HEK293 (cell line): ENCODE measurements around the gene SNAP47.

ENCODE experiments used
- EGR2 ChIP-seq: fragments of 450-650 bp; formaldehyde crosslinking; IDR thresholded peaks from 2 replicates; pipeline ENCODE4 v1.5.1; 2016; ENCODE audit warnings: low read depth, missing biosample characterization, missing genetic modification characterization
- KLF16 ChIP-seq: fragments of 450-650 bp; formaldehyde crosslinking; IDR thresholded peaks from 2 replicates; pipeline ENCODE4 v1.5.1; 2017; ENCODE audit warnings: missing biosample characterization, missing genetic modification characterization
- KLF7 ChIP-seq: fragments of 450-650 bp; formaldehyde crosslinking; IDR thresholded peaks from 2 replicates; pipeline ENCODE4 v1.5.1; 2016; ENCODE audit warnings: missing biosample characterization, missing genetic modification characterization, borderline replicate concordance
- SP3 ChIP-seq: fragments of 450-650 bp; formaldehyde crosslinking; IDR thresholded peaks from 2 replicates; pipeline ENCODE4 v1.5.1; 2016; ENCODE audit warnings: missing biosample characterization, missing genetic modification characterization
- SP7 ChIP-seq: fragments of 450-650 bp; formaldehyde crosslinking; IDR thresholded peaks from 2 replicates; pipeline ENCODE4 v1.5.1; 2016; ENCODE audit warnings: missing biosample characterization, missing genetic modification characterization
- ZBTB17 ChIP-seq: fragments of 450-650 bp; formaldehyde crosslinking; IDR thresholded peaks from 2 replicates; pipeline ENCODE4 v1.5.1; 2016; ENCODE audit warnings: missing biosample characterization, missing genetic modification characterization
- ZFP3 ChIP-seq: fragments of 450-650 bp; formaldehyde crosslinking; IDR thresholded peaks from 2 replicates; pipeline ENCODE4 v1.5.1; 2016; ENCODE audit warnings: low read depth, missing biosample characterization, missing genetic modification characterization
- ZFP69B ChIP-seq: fragments of 450-650 bp; formaldehyde crosslinking; IDR thresholded peaks from 2 replicates; pipeline ENCODE4 v1.5.1; 2016; ENCODE audit warnings: missing biosample characterization, missing genetic modification characterization
- ZNF133 ChIP-seq: fragments of 450-650 bp; formaldehyde crosslinking; IDR thresholded peaks from 2 replicates; pipeline ENCODE4 v1.5.1; 2016; ENCODE audit warnings: missing biosample characterization, missing genetic modification characterization
- ZNF155 ChIP-seq: fragments of 450-650 bp; formaldehyde crosslinking; IDR thresholded peaks from 2 replicates; pipeline ENCODE4 v1.5.1; 2016; ENCODE audit warnings: missing biosample characterization, missing genetic modification characterization
- ZNF175 ChIP-seq: fragments of 450-650 bp; formaldehyde crosslinking; IDR thresholded peaks from 2 replicates; pipeline ENCODE4 v1.5.1; 2016; ENCODE audit warnings: missing biosample characterization, missing genetic modification characterization
- ZNF211 ChIP-seq: fragments of 450-650 bp; formaldehyde crosslinking; IDR thresholded peaks from 2 replicates; pipeline ENCODE4 v1.5.1; 2016; ENCODE audit warnings: low read depth, missing biosample characterization, missing genetic modification characterization
- ZNF223 ChIP-seq: fragments of 450-650 bp; formaldehyde crosslinking; IDR thresholded peaks from 2 replicates; pipeline ENCODE4 v1.5.1; 2016; ENCODE audit warnings: missing biosample characterization, missing genetic modification characterization
- ZNF24 ChIP-seq: fragments of 450-650 bp; formaldehyde crosslinking; IDR thresholded peaks from 2 replicates; pipeline ENCODE4 v1.5.1; 2016; ENCODE audit warnings: missing biosample characterization, missing genetic modification characterization
- ZNF302 ChIP-seq: fragments of 450-650 bp; formaldehyde crosslinking; IDR thresholded peaks from 2 replicates; pipeline ENCODE4 v1.5.1; 2016; ENCODE audit warnings: missing biosample characterization, missing genetic modification characterization, low read depth
- ZNF324 ChIP-seq: fragments of 450-650 bp; formaldehyde crosslinking; IDR thresholded peaks from 2 replicates; pipeline ENCODE4 v1.5.1; 2016; ENCODE audit warnings: missing biosample characterization, missing genetic modification characterization
- ZNF341 ChIP-seq: fragments of 450-650 bp; formaldehyde crosslinking; IDR thresholded peaks from 2 replicates; pipeline ENCODE4; 2016; ENCODE audit warnings: low read depth, missing biosample characterization, missing genetic modification characterization
- ZNF354C ChIP-seq: fragments of 450-650 bp; formaldehyde crosslinking; IDR thresholded peaks from 2 replicates; pipeline ENCODE4 v1.5.1; 2016; ENCODE audit warnings: missing biosample characterization, missing genetic modification characterization, low read depth, borderline replicate concordance
- ZNF660 ChIP-seq: fragments of 450-650 bp; IDR thresholded peaks from 2 replicates; pipeline ENCODE4 v1.5.1; 2018; ENCODE audit warnings: missing biosample characterization, mild to moderate bottlenecking, missing genetic modification characterization
- ZNF670 ChIP-seq: fragments of 450-650 bp; formaldehyde crosslinking; IDR thresholded peaks from 2 replicates; pipeline ENCODE4 v1.5.1; 2016; ENCODE audit warnings: missing biosample characterization, missing genetic modification characterization, low read depth
- ZNF707 ChIP-seq: fragments of 450-650 bp; formaldehyde crosslinking; IDR thresholded peaks from 2 replicates; pipeline ENCODE4 v1.5.1; 2016; ENCODE audit warnings: missing biosample characterization, missing genetic modification characterization
- ZNF76 ChIP-seq: fragments of 450-650 bp; formaldehyde crosslinking; IDR thresholded peaks from 2 replicates; pipeline ENCODE4; 2016; ENCODE audit warnings: low read depth, missing biosample characterization, missing genetic modification characterization, borderline replicate concordance
- ZNF776 ChIP-seq: fragments of 450-650 bp; formaldehyde crosslinking; IDR thresholded peaks from 2 replicates; pipeline ENCODE4 v1.5.0; 2017; ENCODE audit warnings: missing biosample characterization, missing genetic modification characterization, borderline replicate concordance
- ZNF785 ChIP-seq: fragments of 450-650 bp; formaldehyde crosslinking; IDR thresholded peaks from 2 replicates; pipeline ENCODE4 v1.5.1; 2016; ENCODE audit warnings: missing biosample characterization, missing genetic modification characterization
- ZNF792 ChIP-seq: fragments of 450-650 bp; formaldehyde crosslinking; IDR thresholded peaks from 2 replicates; pipeline ENCODE4 v1.5.1; 2016; ENCODE audit warnings: missing biosample characterization, missing genetic modification characterization
- ZSCAN30 ChIP-seq: fragments of 450-650 bp; IDR thresholded peaks from 2 replicates; pipeline ENCODE4 v1.5.1; 2018; ENCODE audit warnings: missing biosample characterization, mild to moderate bottlenecking, missing genetic modification characterization, moderate library complexity
- TF ChIP-seq, protein P1 (sequence below): fragments of 450-650 bp; formaldehyde crosslinking; IDR thresholded peaks from 2 replicates; pipeline ENCODE4 v1.5.1; 2016; ENCODE audit warnings: missing biosample characterization, missing genetic modification characterization
- TF ChIP-seq, protein P2 (sequence below): fragments of 450-650 bp; formaldehyde crosslinking; IDR thresholded peaks from 2 replicates; pipeline ENCODE4 v1.5.1; 2017; ENCODE audit warnings: missing biosample characterization, missing genetic modification characterization
- TF ChIP-seq, protein P3 (sequence below): fragments of 450-650 bp; formaldehyde crosslinking; IDR thresholded peaks from 2 replicates; pipeline ENCODE4 v1.5.1; 2017; ENCODE audit warnings: missing biosample characterization, mild to moderate bottlenecking, missing genetic modification characterization, moderate library complexity
- TF ChIP-seq, protein P4 (sequence below): fragments of 450-650 bp; IDR thresholded peaks from 2 replicates; pipeline ENCODE4 v1.5.1; 2018; ENCODE audit warnings: missing biosample characterization, missing genetic modification characterization
- TF ChIP-seq, protein P5 (sequence below): sonication (generic); formaldehyde crosslinking; IDR thresholded peaks from 2 replicates; pipeline ENCODE4 v1.8.1; 2022; ENCODE audit warnings: mild to moderate bottlenecking, moderate library complexity, missing genetic modification reagents
- TF ChIP-seq, protein P6 (sequence below): fragments of 450-650 bp; formaldehyde crosslinking; IDR thresholded peaks from 2 replicates; pipeline ENCODE4; 2016; ENCODE audit warnings: missing biosample characterization, missing genetic modification characterization

SNAP47 gene

DNA sequence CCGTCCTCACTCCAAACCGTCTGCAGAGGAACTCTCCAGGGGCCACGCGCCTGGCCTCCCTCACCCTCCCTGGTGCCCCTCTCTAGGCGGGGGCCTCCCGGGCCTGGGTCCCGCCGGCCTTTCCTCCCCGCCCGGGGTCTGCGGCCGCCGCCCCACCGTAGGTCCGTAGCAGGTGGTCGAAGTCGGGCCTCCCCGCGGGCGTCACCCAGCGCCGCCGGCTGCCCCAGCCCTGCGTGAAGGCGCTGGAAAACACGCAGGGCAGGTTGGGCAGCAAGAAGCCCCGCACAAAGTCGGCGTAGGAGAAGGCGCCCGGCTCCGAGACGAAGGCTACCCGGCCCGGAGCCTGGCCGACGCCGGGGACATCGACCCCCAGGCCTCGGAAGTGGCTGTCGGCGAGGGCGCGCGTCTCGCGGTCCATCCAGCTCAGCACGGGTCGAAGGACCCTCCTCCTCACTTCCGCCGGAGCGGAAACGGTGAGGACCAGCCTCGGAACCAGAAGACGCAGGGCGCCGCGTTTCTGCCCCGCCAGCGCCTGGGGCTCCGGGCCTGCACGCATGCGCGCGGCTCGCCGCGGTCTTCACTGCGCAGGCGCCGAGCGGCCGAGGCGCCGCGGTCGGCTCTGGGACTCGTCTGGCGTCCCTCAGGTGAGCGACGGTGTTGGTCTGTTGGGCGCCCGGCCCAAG, at the start of gene SNAP47, which contains the start of gene JMJD4 (continued):
- TF ChIP-seq, protein P1, sequence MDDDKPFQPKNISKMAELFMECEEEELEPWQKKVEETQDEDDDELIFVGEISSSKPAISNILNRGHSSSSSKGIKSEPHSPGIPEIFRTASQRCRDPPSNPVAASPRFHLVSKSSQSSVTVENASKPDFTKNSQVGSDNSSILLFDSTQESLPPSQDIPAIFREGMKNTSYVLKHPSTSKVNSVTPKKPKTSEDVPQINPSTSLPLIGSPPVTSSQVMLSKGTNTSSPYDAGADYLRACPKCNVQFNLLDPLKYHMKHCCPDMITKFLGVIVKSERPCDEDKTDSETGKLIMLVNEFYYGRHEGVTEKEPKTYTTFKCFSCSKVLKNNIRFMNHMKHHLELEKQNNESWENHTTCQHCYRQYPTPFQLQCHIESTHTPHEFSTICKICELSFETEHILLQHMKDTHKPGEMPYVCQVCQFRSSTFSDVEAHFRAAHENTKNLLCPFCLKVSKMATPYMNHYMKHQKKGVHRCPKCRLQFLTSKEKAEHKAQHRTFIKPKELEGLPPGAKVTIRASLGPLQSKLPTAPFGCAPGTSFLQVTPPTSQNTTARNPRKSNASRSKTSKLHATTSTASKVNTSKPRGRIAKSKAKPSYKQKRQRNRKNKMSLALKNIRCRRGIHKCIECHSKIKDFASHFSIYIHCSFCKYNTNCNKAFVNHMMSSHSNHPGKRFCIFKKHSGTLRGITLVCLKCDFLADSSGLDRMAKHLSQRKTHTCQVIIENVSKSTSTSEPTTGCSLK, result no peak
- peak; percentile 87; the same call in 1 of the 2 replicates for TF ChIP-seq ZBTB17 (tag by site-specific recombination)
- TF ChIP-seq ZSCAN30 (tag by site-specific recombination), result peak; percentile 99
- TF ChIP-seq ZNF776 (tag by site-specific recombination), result no peak
- peak; percentile 98 for TF ChIP-seq ZNF324
- no peak for TF ChIP-seq ZNF155 (tag by site-specific recombination)
- peak; percentile 38; the same call in 1 of the 2 replicates for TF ChIP-seq ZNF792 (tag by site-specific recombination)
- TF ChIP-seq ZNF354C (tag by site-specific recombination), result no peak
- peak; percentile 92; the same call in 1 of the 2 replicates for TF ChIP-seq ZNF785 (tag by site-specific recombination)
- no peak for TF ChIP-seq ZNF76 (tag by site-specific recombination)
- TF ChIP-seq, protein P2, sequence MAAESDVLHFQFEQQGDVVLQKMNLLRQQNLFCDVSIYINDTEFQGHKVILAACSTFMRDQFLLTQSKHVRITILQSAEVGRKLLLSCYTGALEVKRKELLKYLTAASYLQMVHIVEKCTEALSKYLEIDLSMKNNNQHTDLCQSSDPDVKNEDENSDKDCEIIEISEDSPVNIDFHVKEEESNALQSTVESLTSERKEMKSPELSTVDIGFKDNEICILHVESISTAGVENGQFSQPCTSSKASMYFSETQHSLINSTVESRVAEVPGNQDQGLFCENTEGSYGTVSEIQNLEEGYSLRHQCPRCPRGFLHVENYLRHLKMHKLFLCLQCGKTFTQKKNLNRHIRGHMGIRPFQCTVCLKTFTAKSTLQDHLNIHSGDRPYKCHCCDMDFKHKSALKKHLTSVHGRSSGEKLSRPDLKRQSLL (tag by site-specific recombination), result no peak
- TF ChIP-seq ZFP3 (tag by site-specific recombination), result no peak
- peak; percentile 99 for TF ChIP-seq KLF16 (tag by site-specific recombination)
- no peak for TF ChIP-seq ZNF341
- no peak for TF ChIP-seq ZNF211
- TF ChIP-seq, protein P3, sequence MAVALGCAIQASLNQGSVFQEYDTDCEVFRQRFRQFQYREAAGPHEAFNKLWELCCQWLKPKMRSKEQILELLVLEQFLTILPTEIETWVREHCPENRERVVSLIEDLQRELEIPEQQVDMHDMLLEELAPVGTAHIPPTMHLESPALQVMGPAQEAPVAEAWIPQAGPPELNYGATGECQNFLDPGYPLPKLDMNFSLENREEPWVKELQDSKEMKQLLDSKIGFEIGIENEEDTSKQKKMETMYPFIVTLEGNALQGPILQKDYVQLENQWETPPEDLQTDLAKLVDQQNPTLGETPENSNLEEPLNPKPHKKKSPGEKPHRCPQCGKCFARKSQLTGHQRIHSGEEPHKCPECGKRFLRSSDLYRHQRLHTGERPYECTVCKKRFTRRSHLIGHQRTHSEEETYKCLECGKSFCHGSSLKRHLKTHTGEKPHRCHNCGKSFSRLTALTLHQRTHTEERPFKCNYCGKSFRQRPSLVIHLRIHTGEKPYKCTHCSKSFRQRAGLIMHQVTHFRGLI (tag by site-specific recombination), result no peak; the same call in none of the 2 replicates
- no peak for TF ChIP-seq EGR2 (tag by site-specific recombination)
- no peak for TF ChIP-seq ZNF707 (tag by site-specific recombination)
- peak; percentile 87; the same call in 1 of the 2 replicates for TF ChIP-seq ZNF24 (tag by site-specific recombination)
- TF ChIP-seq KLF7 (tag by site-specific recombination), result peak; percentile 78; the same call in 1 of the 2 replicates
- TF ChIP-seq ZNF175 (tag by site-specific recombination), result no peak
- TF ChIP-seq ZNF660 (tag by site-specific recombination), result no peak; the same call in 1 of the 2 replicates
- TF ChIP-seq, protein P4, sequence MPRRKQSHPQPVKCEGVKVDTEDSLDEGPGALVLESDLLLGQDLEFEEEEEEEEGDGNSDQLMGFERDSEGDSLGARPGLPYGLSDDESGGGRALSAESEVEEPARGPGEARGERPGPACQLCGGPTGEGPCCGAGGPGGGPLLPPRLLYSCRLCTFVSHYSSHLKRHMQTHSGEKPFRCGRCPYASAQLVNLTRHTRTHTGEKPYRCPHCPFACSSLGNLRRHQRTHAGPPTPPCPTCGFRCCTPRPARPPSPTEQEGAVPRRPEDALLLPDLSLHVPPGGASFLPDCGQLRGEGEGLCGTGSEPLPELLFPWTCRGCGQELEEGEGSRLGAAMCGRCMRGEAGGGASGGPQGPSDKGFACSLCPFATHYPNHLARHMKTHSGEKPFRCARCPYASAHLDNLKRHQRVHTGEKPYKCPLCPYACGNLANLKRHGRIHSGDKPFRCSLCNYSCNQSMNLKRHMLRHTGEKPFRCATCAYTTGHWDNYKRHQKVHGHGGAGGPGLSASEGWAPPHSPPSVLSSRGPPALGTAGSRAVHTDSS, result peak; percentile 99
- no peak for TF ChIP-seq ZNF670 (tag by site-specific recombination)
- TF ChIP-seq ZFP69B (tag by site-specific recombination), result peak; percentile 72
- no peak for TF ChIP-seq ZNF223 (tag by site-specific recombination)
- TF ChIP-seq SP3, result peak; percentile 89
- no peak for TF ChIP-seq ZNF302
- no peak for TF ChIP-seq ZNF133 (tag by site-specific recombination)
- TF ChIP-seq SP7 (tag by site-specific recombination), result peak; percentile 97
- TF ChIP-seq, protein P5, sequence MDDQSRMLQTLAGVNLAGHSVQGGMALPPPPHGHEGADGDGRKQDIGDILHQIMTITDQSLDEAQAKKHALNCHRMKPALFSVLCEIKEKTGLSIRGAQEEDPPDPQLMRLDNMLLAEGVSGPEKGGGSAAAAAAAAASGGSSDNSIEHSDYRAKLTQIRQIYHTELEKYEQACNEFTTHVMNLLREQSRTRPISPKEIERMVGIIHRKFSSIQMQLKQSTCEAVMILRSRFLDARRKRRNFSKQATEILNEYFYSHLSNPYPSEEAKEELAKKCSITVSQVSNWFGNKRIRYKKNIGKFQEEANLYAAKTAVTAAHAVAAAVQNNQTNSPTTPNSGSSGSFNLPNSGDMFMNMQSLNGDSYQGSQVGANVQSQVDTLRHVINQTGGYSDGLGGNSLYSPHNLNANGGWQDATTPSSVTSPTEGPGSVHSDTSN (CRISPR knock-in tag), result peak; percentile 94
- TF ChIP-seq, protein P6, sequence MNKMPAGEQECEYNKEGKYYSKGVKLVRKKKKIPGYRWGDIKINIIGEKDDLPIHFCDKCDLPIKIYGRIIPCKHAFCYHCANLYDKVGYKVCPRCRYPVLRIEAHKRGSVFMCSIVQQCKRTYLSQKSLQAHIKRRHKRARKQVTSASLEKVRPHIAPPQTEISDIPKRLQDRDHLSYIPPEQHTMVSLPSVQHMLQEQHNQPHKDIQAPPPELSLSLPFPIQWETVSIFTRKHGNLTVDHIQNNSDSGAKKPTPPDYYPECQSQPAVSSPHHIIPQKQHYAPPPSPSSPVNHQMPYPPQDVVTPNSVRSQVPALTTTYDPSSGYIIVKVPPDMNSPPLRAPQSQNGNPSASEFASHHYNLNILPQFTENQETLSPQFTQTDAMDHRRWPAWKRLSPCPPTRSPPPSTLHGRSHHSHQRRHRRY (tag by site-specific recombination), result peak; percentile 93
